HG02981 (cell line): ENCODE results near the gene KIF1A.
"Not testable (repeated sequence)": the region's sequence is repeated elsewhere in the genome, so short reads cannot be mapped to it uniquely, and the experiment has no call there.

Experiments
- ATAC-seq: cut with Tn5 transposase; IDR thresholded peaks from one replicate; pipeline ENCODE4 v1.9.1; 2021; ENCODE audit warnings: mild to moderate bottlenecking, moderate library complexity; ENCODE audit not compliant: unreplicated experiment

The KIF1A gene

DNA sequence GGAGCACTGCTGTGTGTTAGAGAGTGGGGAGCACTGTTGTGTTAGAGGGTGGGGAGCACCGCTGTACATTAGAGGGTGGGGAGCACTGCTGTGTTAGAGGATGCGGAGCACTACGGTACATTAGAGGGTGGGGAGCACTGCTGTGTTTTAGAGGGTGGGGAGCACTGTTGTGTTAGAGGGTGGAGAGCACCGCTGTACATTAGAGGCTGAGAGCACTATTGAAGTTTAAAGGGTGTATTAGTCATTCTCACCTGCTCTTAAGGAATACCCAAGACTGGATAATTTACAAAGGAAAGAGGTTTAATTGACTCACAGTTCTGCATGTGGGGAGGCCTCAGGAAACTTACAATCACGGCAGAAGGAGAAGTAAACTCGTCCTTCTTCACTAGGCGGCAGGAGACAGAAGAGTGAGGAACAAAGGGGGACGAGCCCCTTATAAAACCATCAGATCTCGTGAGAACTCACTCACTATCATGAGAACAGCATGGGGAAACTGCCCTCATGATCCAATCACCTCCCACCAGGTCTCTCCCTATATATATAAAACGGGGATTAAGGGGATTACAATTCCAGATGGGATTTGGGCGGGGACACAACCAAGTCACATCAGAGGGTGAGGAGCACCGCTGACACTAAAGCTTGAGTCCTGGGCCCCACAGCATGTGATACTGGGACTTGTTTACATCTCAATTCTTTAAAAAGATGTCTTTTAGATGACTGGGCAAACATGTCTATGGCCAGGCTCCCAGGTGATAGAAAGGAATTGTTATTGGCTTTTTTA, 29.1 kb upstream of the KIF1A start:
- no peak for ATAC-seq

DNA sequence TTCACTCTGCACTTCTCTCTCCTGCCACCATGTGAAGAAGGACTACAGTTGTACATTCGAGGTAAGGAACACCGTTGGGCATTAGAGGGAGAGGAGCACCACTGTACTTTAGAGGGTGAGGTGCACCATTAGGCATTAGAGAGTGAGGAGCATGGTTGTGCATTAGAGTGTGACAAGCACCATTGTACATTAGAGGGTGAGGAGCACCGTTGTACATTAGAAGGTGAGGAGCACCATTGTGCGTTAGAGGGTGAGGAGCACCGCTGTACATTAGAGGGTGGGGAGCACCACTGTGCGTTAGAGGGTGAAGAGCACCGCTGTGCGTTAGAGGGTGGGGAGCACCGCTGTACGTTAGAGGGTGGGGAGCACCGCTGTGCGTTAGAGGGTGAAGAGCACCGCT, 27.8 kb upstream of the KIF1A start:
- no peak for ATAC-seq

DNA sequence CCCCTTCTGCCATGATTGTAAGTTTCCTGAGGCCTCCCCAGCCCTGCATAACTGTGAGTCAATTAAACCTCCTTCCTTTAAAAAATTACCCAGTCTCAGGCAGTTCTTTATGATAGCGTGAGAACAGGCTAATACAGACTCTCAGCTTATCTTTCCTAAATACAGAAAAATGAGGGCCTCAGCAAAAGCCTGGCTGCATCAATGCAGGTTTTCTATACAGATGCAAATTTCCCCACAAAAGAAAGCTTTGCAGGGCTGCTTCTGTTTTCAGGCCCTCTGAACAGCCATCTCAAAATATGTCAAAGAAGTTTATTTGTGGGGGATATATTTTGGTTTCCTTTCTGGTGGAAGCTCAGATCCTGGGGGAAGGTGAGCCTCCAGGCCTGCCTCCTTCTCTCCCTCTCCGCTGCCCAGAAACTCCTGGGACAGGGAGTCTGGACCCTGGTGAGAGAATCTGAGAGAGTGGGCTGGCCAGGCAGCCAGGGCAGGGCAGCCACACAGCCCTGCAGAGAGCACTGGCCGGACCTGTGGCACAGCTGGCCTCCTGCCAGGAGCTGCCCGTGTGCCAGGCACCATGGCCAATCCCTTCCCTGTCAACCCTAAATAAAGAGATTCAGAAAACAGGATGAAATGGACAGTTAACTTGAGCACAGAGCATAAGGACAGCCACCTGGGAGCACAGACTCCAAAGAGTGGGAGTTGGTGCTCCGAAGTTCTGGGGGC, 27.0 kb upstream of the KIF1A start:
- no peak for ATAC-seq

DNA sequence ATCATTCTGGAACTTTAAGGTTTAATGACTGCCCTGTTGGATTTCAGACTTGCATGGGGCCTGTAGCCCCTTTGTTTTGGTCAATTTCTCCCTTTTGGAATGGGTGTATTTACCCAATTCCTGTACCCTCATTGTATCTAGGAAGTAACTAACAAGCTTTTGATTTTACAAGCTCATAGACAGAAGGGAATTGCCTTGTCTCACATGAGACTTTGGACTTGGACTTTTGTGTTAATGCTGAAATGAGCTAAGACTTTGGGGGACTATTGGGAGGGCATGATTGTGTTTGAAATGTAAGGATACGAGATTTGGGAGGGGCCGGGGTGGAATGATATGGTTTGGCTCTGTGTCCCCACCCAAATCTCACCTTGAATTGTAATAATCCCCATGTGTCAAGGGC, 26.3 kb upstream of the KIF1A start:
- not testable (repeated sequence) for ATAC-seq

DNA sequence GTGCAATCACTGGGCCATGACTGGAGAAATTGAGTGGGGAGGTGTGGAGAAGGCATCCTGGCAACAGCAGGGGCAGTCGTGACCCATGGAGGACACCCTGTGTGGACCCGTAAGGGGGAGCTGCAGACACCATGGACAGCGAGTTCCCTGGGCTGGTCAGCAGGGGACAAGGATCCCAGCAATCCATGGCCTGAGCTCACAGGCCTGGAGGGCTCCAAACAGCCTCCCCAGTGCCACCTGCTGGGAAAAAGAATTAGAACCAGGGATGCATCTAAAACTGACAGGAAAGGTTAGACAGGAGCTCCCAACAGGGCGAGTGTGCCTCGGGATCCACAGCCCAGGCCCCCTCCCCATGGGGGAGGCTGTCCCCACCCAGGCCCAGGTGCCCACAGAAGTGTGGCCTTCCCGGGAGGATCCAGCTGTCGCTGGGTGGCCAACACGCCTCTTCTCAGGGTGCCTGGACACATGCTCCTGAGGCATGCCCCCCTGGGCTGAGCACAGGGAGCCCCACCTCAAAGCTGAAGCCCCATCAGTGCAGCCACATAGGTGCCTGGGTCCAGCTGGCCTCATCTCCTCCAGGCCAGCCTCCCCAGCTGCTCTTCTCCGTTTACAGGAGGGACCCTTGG, 20.5 kb upstream of the KIF1A start:
- no peak for ATAC-seq

DNA sequence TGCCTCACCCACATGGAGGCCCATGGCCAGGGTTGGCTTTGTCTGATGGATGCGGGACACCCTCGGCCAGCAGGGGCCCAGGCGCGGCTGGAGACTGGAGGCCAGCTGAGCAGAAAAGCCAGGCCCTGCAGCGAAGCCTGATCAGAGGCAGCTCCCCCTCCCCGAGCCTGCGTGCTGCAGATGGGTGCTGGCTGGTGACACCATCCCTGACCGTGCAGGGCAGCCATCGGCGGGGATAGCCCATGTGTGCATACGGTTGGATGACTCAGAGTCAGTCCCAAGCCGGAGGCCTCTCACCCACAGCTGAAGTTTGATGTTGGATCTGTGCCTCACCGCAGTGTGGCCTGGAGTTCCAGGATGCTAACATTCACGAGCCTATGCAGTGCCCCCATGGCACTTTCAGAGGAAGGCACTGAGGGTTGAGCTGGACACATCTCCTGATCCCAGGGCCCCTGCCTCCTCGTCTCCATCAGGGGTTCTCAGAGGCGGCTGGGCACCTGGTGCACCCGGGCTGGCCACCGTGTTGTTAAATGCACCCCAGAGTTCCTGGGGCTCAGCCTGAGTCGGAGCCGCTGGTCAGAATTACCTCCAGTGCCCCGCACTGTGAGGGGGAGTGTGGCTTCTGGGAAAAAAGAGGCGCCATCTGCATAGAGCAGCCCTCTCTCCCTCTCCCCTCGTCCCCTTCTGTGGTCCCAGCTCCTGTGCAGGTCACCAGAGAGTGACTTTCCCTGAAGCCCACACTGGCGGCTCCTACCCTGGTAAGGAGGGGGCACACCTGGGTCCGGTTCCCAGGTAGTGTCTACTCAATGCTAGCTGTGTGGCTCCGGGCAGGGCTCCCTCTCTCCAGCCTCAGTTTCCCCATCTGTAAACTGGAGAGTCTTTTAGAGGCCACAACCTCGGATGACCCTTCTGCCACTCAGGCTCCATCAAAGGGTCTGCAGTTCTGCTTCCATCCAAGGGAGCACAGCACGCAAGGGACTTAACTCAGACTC, 19.4 kb upstream of the KIF1A start:
- ATAC-seq, result no peak

DNA sequence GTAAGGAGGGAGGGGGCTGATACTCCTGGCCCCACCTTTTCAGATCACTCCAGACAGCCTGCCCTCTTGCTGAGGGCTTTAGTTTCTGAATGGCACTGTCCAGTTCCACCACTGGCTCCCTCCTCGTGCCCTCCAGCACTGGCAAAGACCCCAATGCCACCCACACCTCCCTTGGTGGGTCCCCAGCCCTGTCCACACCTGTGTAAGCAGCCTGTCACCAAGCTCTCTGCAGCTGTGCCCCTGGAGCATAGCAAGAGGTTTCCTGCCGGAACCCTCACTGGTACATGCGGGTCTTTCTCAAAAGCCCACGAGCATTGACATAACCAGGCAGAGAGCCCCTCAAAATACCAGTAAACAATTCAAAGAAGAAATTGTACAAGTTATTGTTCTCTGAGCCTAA, 17.6 kb upstream of the KIF1A start:
- ATAC-seq, result no peak

DNA sequence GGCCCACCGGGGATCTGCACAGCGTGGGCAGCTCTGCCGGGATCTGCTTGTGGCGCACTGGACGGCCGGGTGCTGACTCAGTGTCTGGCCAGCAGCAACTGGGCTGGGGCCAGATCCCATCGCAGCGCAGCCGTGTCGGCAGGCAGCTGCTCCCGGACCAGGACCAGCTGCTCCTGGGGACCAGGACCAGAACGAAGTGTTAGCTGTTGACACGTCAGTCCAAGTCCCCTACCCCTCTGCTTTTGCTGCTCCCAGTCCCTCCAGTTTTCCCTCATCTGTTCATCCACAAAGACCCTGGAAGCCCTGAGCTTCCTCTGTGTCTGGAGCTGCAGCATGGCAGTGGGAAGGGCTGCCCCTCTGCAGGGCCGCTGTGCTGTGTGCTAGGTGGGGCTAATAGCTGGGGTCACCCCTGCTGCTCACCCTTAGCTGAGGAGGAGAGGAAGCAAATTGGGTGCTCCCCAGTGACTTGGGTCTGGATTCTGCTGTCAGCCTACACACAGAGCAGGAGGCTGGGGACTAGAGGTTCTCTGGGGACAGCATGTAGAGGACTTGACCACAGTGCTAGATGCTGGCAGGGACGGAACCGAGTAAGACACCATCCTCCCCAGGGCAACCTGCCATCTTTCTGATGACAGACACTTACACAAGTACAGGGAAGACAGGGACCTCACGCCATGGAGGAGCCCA, 16.9 kb upstream of the KIF1A start:
- ATAC-seq, result no peak

DNA sequence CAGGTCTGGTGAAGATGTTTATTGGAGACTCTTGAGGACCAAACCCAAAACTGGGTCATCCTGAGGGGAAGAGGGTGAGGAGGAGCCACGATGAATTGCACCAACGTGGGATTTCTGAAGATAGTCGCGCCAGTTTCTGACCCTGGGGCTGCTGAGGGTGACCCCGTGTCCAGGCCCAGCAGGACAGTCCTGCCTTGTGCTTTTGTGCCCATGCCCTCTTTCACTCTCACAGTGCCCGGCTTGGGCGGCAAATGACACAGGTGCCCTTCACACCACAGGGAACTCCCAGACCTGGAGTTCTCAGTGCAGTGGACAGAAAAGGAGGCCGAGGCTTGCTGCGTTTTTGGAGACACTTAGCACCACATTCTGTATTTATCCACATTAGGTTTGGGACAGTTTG, 15.5 kb upstream of the KIF1A start:
- ATAC-seq, result no peak

DNA sequence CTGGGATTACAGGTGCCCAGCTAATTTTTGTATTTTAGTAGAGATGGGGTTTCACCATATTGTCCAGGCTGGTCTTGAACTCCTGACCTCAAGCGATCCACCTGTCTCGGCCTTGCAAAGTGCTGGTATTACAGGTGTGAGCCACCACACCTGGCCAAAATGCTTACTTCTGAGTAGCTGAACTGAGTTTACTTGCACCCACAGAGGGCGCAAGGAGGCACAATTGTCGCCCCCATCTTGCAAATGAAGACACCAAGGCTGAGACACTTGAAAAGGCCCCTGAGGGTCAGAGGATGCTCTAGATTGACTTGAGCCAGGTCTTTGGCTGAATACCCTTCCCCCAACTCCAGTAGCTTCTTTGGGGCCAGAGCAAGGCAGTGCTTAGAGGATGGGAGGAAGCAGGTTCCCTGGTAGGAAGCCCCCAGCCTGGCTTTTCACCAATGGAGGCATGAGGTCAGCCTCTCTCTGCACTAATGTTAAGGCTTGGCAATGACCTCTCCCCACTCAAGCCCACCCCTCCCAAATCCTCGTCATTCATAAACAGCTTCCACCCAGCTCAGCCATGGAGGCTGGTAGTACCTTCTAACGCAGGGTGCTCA, 14.5 kb upstream of the KIF1A start:
- no peak for ATAC-seq

DNA sequence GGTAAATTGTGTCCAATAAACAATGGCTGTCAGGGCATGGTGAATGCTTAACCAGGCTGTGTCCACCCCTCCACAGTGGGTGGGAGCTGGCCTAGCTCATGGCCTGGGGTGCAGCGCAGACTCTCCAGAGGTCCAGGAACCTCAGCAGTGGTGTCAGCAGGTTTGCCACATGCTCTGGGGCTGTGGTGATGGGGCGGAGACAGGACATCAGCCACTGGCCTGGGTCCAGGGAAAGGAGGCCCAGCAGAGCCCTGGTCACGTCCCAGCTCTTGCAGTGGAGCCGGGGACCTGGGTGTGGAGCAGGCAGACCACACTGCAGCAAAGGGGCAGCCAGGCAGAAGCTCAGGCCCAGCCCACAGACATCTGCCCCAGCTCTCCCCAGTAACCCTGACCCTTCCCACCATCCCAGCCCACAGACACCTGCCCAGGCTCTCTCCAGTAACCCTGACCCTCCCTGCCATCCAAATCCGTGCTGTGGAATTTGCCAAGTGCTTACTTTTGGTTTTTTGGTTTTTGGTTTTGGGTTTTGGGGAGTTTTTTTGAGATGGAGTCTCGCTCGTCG, 13.8 kb upstream of the KIF1A start:
- no peak for ATAC-seq

DNA sequence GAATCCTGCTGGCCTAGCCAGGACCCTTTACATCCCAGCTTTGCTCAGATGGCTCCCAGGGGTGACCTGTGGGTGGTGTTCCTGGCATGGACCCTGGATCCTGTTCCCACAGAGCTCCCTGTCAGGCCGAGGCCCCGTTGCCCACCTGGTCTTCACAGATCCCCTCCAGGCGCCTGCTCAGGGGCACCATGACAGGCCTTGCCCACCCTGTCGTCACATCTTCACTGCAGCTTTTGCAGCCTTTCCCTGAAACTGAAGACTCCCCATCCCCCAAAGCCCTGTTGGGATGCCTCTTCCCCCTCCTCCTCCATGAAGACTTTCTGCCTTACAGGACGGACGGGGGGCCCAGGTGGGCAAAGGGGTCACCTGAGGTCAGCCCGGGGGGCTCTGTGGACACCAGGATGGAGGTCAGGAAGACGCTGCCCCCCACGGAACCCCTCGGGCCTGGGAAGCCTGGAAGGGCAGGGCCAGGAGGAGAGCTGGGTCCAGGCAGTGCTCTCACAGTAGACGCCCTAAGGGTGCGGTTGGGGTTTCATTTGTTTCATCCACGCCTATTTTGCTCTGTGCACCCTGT, 13.0 kb upstream of the KIF1A start:
- no peak for ATAC-seq

DNA sequence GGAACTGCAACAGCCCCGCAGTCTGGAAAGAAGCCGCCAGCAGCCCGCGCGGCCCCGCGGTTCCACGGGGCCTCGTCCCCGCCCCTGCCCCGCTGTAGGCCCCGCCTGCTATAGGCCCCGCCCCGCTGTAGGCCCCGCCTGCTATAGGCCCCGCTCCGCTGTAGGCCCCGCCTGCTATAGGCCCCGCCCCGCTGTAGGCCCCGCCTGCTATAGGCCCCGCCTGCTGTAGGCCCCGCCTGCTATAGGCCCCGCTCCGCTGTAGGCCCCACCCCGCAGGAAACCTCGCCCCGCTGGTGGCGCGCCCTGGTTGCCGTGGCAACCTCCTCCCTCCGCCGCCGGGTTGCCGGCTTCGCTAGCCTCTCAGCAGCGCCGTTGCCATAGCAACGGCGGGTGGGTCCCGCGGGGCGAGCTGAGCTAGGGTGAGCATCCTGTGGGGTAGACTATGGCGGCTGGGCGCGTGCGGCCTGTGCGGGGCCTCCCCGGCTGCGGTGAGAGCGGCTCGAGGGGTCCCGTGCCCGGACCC, 12.2 kb upstream of the KIF1A start:
- ATAC-seq, result peak; percentile 86

DNA sequence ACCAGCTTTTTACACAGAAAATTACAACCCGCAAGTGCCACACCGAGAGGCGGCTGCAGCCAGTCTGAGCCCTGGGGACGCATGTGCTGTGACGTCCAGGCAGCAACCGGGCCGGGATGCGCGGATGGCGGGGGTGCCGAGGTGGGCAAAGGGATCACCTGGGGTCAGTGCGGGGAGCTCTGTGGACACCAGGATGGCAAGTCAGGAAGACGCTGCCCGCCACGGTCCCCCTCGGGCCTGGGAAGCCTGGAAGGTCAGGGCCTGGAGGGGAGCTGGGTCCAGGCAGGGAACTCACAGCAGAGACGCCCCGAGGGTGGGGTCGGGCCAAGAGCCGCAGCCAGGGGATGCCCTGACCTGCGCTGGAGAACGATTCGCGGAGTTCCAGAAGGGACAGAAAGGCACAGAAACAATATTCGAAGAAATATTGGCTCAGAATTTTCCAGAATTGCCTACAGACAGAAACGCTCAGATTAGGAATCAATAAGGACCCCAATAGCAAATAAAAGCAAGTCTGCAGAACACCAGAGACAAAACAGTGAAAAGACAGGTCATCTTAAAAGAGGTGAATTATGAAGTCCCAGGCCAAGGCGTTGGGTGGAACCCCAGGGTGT, 11.7 kb upstream of the KIF1A start:
- ATAC-seq, result no peak

DNA sequence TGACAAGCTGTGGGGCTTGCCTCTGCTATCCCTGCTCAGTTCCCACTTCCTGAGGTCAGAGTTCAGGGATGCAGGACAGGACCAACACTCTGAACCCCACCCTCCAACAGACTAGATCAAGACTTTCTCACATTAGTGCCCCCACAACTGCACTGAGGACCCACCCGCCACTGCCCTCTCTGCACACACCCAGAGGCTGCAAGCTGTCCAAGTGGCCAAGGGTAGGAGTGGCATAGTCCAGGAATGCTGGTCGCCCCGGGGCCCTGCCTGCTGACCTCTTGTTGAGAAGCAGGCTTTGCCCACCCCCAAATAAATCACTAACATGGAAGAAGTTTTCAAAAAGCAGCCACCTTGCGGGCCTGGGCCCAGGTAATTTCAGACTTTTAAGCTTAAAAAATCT, 5.5 kb upstream of the KIF1A start:
- ATAC-seq, result no peak

DNA sequence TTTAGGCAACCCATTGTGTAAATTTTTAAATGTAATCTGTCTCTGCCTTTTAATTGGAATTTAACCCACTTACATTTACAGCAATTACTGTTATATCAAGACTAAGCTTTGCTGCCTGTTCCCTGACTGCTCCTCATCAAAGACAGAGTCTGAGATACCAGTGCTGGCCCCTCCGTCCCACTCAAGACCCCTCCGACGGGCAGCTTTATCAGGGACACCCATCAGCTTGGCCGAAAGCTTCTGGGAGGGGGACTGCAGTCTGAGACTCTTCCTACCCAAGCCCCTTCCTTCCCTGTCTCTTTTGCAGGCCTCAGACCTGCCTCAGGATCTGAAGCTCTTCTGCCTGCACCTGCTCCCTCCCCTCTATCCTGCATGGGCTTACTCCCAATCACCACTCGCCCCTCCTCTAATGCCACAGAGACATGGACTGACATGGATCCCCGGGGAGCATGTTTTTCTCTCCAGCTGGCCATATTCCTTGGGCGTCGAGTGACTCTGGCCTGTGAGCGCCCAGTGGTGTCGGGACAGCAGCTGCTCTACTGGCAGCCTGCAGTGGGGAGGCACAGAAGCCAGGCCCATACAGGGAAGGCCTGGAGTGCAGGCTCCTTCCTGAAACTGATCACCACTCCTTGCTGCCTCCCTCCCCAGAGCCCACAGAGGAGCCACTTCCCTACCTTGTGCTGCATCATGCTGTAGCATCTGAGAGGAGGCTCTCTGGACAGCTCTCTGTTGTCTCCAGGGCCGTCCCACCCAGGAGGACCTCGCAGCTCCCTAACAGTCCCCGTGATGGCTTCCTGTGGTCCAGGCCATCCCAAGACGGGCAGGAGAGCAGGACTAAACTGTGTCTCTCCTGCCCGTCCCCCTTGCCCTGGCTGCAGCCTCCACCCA, 3.7 kb upstream of the KIF1A start:
- ATAC-seq, result no peak

DNA sequence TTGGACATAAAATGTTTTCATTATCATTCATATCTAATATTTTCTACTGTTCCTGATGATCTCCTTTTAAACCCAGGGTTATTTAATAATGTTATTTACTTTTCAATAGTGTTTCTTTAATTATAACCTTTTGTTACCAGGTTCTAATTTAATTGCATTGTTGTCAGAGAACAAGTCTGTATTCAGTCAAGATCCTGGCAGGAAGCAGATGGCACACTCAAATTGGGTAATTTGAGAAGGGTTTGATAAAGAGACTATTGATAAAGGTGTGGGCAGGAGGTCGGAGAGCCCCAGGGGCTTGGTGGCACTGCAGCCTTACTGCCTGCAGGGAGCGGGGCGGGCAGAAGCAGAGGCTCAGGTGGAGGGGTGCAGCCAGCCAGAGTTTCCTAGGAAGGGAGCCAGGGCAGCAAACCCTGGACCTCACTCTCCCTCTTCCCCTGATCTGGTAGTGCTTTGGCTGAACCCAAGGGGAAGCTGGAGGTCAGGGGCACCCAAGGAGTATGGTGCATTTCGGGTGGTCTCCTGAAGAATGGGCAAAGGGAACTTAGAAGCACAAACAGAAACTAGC, 2.3 kb upstream of the KIF1A start:
- no peak for ATAC-seq
